ENCODE measurements around the gene POU6F2.

GRCh38 chr7:39042670-39043069, 65.0 kb downstream of the POU6F2 start:
- TF ChIP-seq SP1 (CRISPR knock-in tag; conservative IDR thresholded peaks at IDR 0.05) (no peak), ATF3 (CRISPR knock-in tag; conservative IDR thresholded peaks at IDR 0.05) (no peak), CTCF (IDR thresholded peaks at IDR 0.05) (no peak), ZNF121 (CRISPR knock-in tag; IDR thresholded peaks at IDR 0.05) (no peak), TEAD4 (CRISPR knock-in tag; IDR thresholded peaks at IDR 0.05) (no peak), NR1H2 (CRISPR knock-in tag; IDR thresholded peaks at IDR 0.05) (no peak), TCF7 (CRISPR knock-in tag; IDR thresholded peaks at IDR 0.05; ENCODE audit: low read depth) (no peak)
